GM19238 (cell line): ENCODE measurements around the gene EPAS1.

Source experiments
- DNase-seq: peaks from one replicate; pipeline ENCODE4 v3.0.0; 2011; ENCODE audit warnings: low spot score; ENCODE audit not compliant: insufficient read length

EPAS1 gene

GRCh38 chr2:46362667-46363012 lies 65.4 kb downstream of the EPAS1 start:
- no peak for DNase-seq

GRCh38 chr2:46363535-46364170 lies 66.4 kb downstream of the EPAS1 start:
- DNase-seq, result no peak

GRCh38 chr2:46364797-46365457 lies 67.7 kb downstream of the EPAS1 start:
- DNase-seq, result no peak

- DNase-seq, result no peak
Measured at GRCh38 chr2:46365913-46366667, 68.9 kb downstream of the EPAS1 start.

GRCh38 chr2:46366668-46367052 lies 69.5 kb downstream of the EPAS1 start:
- no peak for DNase-seq

GRCh38 chr2:46367286-46367685 lies 70.1 kb downstream of the EPAS1 start:
- no peak for DNase-seq

- no peak for DNase-seq
Measured at GRCh38 chr2:46368401-46368800, 71.2 kb downstream of the EPAS1 start.

- DNase-seq, result no peak
Measured at GRCh38 chr2:46369783-46370182, 72.6 kb downstream of the EPAS1 start.

GRCh38 chr2:46371854-46372253 lies 74.6 kb downstream of the EPAS1 start:
- no peak for DNase-seq

GRCh38 chr2:46372475-46372874 lies 75.3 kb downstream of the EPAS1 start:
- no peak for DNase-seq

GRCh38 chr2:46373238-46373637 lies 76.0 kb downstream of the EPAS1 start:
- DNase-seq, result no peak

GRCh38 chr2:46375566-46376125 lies 78.4 kb downstream of the EPAS1 start:
- no peak for DNase-seq

- DNase-seq, result no peak
Measured at GRCh38 chr2:46376586-46376985, 79.4 kb downstream of the EPAS1 start.

GRCh38 chr2:46377101-46377581 lies 79.9 kb downstream of the EPAS1 start:
- no peak for DNase-seq

GRCh38 chr2:46377666-46378560 lies 80.7 kb downstream of the EPAS1 start:
- no peak for DNase-seq

- no peak for DNase-seq
Measured at GRCh38 chr2:46378616-46379015, 81.4 kb downstream of the EPAS1 start.

- DNase-seq, result no peak
Measured at GRCh38 chr2:46379213-46380037, 82.2 kb downstream of the EPAS1 start.

GRCh38 chr2:46380038-46380940 lies 83.1 kb downstream of the EPAS1 start:
- DNase-seq, result no peak

GRCh38 chr2:46381263-46381849 lies 84.1 kb downstream of the EPAS1 start:
- DNase-seq, result no peak
